Vagina (tissue), 2 donors: Measurements from ENCODE around the gene RBFOX1. TPM values are rescaled to one million over a fixed set of nuclear protein-coding genes. Genes with fewer than 3 reads are reported as not detected.

Experiments used
- DNase-seq, 2 donors: peaks; one replicate each; pipeline ENCODE4 v3.0.0-alpha.2; 2017; ENCODE audit errors: extremely low spot score in 2 of 2
- H3K27ac ChIP-seq: fragments of 200-600 bp; sonication (generic); one replicate; pipeline ENCODE4 v1.5.1; 2019
- H3K27me3 ChIP-seq: fragments of 200-600 bp; sonication (generic); one replicate; pipeline ENCODE4 v1.5.1; 2019
- H3K36me3 ChIP-seq, 2 donors: fragments of 200-600 bp; sonication (generic); one replicate each; pipeline ENCODE4 v1.5.1; 2017 to 2019
- H3K4me1 ChIP-seq: fragments of 200-600 bp; sonication (generic); one replicate; pipeline ENCODE4 v1.5.1; 2019
- H3K4me3 ChIP-seq, 2 donors: fragments of 200-600 bp; sonication (generic); 1 replicate in 1 of 2; 2 replicates in 1 of 2; pipeline ENCODE4 v1.5.1; 2016 to 2019
- H3K9me3 ChIP-seq: fragments of 200-600 bp; sonication (generic); one replicate; pipeline ENCODE4 v1.5.1; 2019
- CTCF ChIP-seq, 3 experiments: fragments of 450-650 bp in 2 of 3; fragments of 200-600 bp in 1 of 3; sonication (generic) in 1 of 3; IDR thresholded peaks; one replicate each; pipeline ENCODE4 v1.5.1; 2017 to 2019; ENCODE audit warnings: antibody characterized with exemption in 3 of 3, mild to moderate bottlenecking in 2 of 3, moderate library complexity in 2 of 3
- POLR2A ChIP-seq, 2 donors: fragments of 450-650 bp; IDR thresholded peaks; one replicate each; pipeline ENCODE4 v1.6.1; 2017; ENCODE audit warnings: antibody characterized with exemption in 2 of 2, mild to moderate bottlenecking in 2 of 2, moderate library complexity in 2 of 2
- POLR2AphosphoS5 ChIP-seq, 2 donors: sonication (generic); formaldehyde crosslinking; IDR thresholded peaks; one replicate each; pipeline ENCODE4 v1.9.0; 2017; ENCODE audit warnings: antibody characterized with exemption in 2 of 2, mild to moderate bottlenecking in 2 of 2, low read depth in 1 of 2; ENCODE audit not compliant: insufficient read depth in 1 of 2
- intact Hi-C: fragments of 100-400 bp; cut with DNase I; formaldehyde crosslinking; loops from one replicate; pipeline ENCODE4 v1.15.1; 2023
- total RNA-seq: library from RNA; depleted of rRNA; stranded (reverse); fragments of >200 nt; gene quantifications from one replicate; pipeline ENCODE4 v1.2.3, GENCODE V29; 2016

RBFOX1 gene
- total RNA-seq, 1 donor from 2014 or later: 6.6 TPM

GRCh38 chr16:7336742-7337141, 4.1 kb downstream of the RBFOX1 start:
- no peak for TF ChIP-seq POLR2AphosphoS5 (IDR thresholded peaks at IDR 0.05; ENCODE audit: insufficient read depth in 1 of 2, low read depth in 1 of 2)
- TF ChIP-seq CTCF (IDR thresholded peaks at IDR 0.05): no peak
- no peak for TF ChIP-seq POLR2A (IDR thresholded peaks at IDR 0.05)
- no peaks in the 10 kb centered on the region for H3K4me1 ChIP-seq

GRCh38 chr16:7338826-7339225, 6.2 kb downstream of the RBFOX1 start:
- Histone ChIP-seq H3K4me1 (no peaks in the 10 kb centered on the region), H3K36me3 (no peaks in the 10 kb centered on the region), H3K27me3 (no peaks in the 10 kb centered on the region), H3K9me3 (no peaks in the 10 kb centered on the region), H3K27ac (no peak overlapping the region), H3K4me3 (no peak overlapping the region)
- no peak for DNase-seq
- intact Hi-C loops: no loop called here
- TF ChIP-seq CTCF (IDR thresholded peaks at IDR 0.05): no peak
- TF ChIP-seq POLR2A (IDR thresholded peaks at IDR 0.05): no peak
- no peak for TF ChIP-seq POLR2AphosphoS5 (IDR thresholded peaks at IDR 0.05; ENCODE audit: insufficient read depth in 1 of 2, low read depth in 1 of 2)

More at GRCh38 chr16:7336742-7337141, 4.1 kb downstream of the RBFOX1 start:
- no peaks in the 10 kb centered on the region for H3K27me3 ChIP-seq
- no peaks in the 10 kb centered on the region for H3K9me3 ChIP-seq
- H3K4me3 ChIP-seq: no peak overlapping the region
- no peak overlapping the region for H3K27ac ChIP-seq
- no peak for DNase-seq
- H3K36me3 ChIP-seq: no peaks in the 10 kb centered on the region
- intact Hi-C loops: no loop called here

GRCh38 chr16:7339700-7340099, 7.1 kb downstream of the RBFOX1 start:
- Histone ChIP-seq H3K4me3 (no peak overlapping the region), H3K9me3 (no peaks in the 10 kb centered on the region), H3K4me1 (no peaks in the 10 kb centered on the region), H3K27ac (no peak overlapping the region), H3K36me3 (no peaks in the 10 kb centered on the region), H3K27me3 (no peaks in the 10 kb centered on the region)
- TF ChIP-seq POLR2A (IDR thresholded peaks at IDR 0.05) (no peak), POLR2AphosphoS5 (IDR thresholded peaks at IDR 0.05; ENCODE audit: insufficient read depth in 1 of 2, low read depth in 1 of 2) (no peak), CTCF (IDR thresholded peaks at IDR 0.05) (no peak)
- intact Hi-C loops: no loop called here
- DNase-seq: no peak

GRCh38 chr16:7340938-7341337, 8.3 kb downstream of the RBFOX1 start:
- Histone ChIP-seq H3K27ac (no peak overlapping the region), H3K4me1 (no peaks in the 10 kb centered on the region), H3K36me3 (no peaks in the 10 kb centered on the region), H3K9me3 (no peaks in the 10 kb centered on the region), H3K27me3 (no peaks in the 10 kb centered on the region), H3K4me3 (no peak overlapping the region)
- no peak for DNase-seq
- intact Hi-C loops: no loop called here
- no peak for TF ChIP-seq CTCF (IDR thresholded peaks at IDR 0.05)
- no peak for TF ChIP-seq POLR2A (IDR thresholded peaks at IDR 0.05)
- TF ChIP-seq POLR2AphosphoS5 (IDR thresholded peaks at IDR 0.05; ENCODE audit: insufficient read depth in 1 of 2, low read depth in 1 of 2): no peak

- Histone ChIP-seq H3K27ac (no peak overlapping the region), H3K9me3 (no peaks in the 10 kb centered on the region), H3K36me3 (no peaks in the 10 kb centered on the region), H3K27me3 (no peaks in the 10 kb centered on the region), H3K4me1 (no peaks in the 10 kb centered on the region), H3K4me3 (no peak overlapping the region)
- intact Hi-C loops: no loop called here
- DNase-seq: no peak
- TF ChIP-seq POLR2AphosphoS5 (IDR thresholded peaks at IDR 0.05; ENCODE audit: insufficient read depth in 1 of 2, low read depth in 1 of 2) (no peak), POLR2A (IDR thresholded peaks at IDR 0.05) (no peak), CTCF (IDR thresholded peaks at IDR 0.05) (no peak)
Measured at GRCh38 chr16:7342598-7342997, 10.0 kb downstream of the RBFOX1 start.
